ENCODE measurements around the gene CNN2. TPM values are rescaled to one million over a fixed set of nuclear protein-coding genes. Genes with fewer than 3 reads are reported as not detected.

CNN2 gene
- total and polyA plus RNA-seq, 2 of the 4 experiments (the other 2 are of a cell fraction): 272 to 395 TPM

DNA sequence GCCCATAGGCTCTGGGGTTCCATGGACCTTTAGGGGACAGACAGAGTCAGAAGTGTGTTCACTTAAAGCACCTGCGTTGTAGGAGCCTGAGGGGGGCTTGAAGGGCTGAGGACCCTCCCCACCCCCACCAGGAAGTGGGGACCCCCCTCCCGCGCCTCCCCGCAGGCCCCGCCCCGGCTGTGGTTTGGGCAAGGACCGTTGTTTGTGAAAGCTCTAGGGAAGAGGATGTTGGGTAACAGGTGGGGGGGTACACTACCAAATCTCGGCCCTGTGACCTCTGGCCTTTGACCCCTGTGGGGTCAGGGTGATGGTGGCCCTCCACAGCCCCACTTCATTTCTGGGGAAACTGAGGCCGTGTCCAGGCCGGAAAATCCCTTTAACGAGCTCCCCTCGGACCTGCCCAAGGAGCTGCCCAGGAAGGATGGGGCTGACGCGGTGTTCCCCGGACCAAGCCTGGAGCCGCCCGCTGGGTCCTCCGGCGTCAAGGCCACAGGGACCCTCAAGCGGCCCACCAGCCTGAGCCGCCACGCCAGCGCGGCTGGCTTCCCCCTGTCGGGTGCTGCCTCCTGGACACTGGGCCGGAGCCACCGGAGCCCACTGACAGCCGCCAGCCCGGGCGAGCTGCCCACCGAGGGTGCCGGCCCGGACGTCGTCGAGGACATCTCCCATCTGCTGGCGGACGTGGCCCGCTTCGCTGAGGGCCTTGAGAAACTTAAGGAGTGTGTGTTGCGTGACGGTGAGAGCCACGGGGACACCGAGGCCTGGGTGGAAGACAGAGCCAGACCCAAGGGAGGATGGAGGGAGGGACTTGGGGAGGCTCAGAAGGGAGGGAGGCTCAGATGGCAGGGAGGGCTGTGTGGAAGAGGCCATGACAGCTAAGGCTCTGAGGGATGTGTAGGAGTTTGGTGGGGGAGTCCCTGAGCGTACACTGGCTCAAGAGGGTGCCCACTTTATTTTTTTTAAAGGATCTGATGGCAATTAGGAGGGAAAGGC, 41.9 kb downstream of the CNN2 start:
- Histone ChIP-seq H2BK5ac (ENCODE audit: low read depth, low read length, poor library complexity, severe bottlenecking) (no peak overlapping the region), H3K27ac (ENCODE audit: insufficient read depth, low read length) (no peak overlapping the region), H4K91ac (ENCODE audit: insufficient read depth, low read depth, low read length) (no peak overlapping the region), H3K18ac (ENCODE audit: low read depth, low read length) (no peak overlapping the region), H3K4me3 (ENCODE audit: insufficient read depth, low read depth, low read length) (no peak overlapping the region), H3K4me1 (ENCODE audit: control insufficient read depth, insufficient read depth, low read length) (peaks cover 3% of the 10 kb centered on the region; the same call in 1 of the 2 replicates), H2AFZ (replicated peaks; ENCODE audit: low read length, poor library complexity) (no peak overlapping the region), H2BK20ac (ENCODE audit: low read depth, low read length) (no peak overlapping the region), H2BK15ac (ENCODE audit: low read depth, low read length) (no peak overlapping the region), H3K4ac (ENCODE audit: low read depth, low read length) (no peak overlapping the region), H3K9ac (ENCODE audit: low read depth, low read length) (no peak overlapping the region), H3K9me3 (ENCODE audit: control insufficient read depth, insufficient read depth, low read length) (no peaks in the 10 kb centered on the region), H3K27me3 (ENCODE audit: control insufficient read depth, insufficient read depth, low read length) (peaks cover 45% of the 10 kb centered on the region), H4K20me1 (ENCODE audit: insufficient read depth, low read length) (peaks cover 6% of the 10 kb centered on the region; the same call in 1 of the 2 replicates), H4K8ac (ENCODE audit: low read depth in 2 of 2, low read length in 2 of 2) (no peak overlapping the region), H3K56ac (ENCODE audit: extremely low read depth, insufficient read depth, low read length) (no peak overlapping the region), H3K79me1 (ENCODE audit: low read depth in 1 of 2, low read length in 2 of 2) (no peaks in the 10 kb centered on the region), H2AK5ac (ENCODE audit: low read depth, low read length) (no peak overlapping the region), H3K9me1 (ENCODE audit: insufficient read depth, low read length) (no peaks in the 10 kb centered on the region), H3K23ac (ENCODE audit: low read depth, low read length) (no peak overlapping the region), H3K4me2 (ENCODE audit: low read depth, low read length) (no peak overlapping the region), H2BK120ac (ENCODE audit: low read depth, low read length) (no peak overlapping the region), H4K5ac (ENCODE audit: low read depth, low read length) (no peak overlapping the region), H3K14ac (replicated peaks; ENCODE audit: low read depth, low read length) (no peak overlapping the region), H2AK9ac (replicated peaks; ENCODE audit: low read depth, low read length, poor library complexity) (no peak overlapping the region), H3K36me3 (ENCODE audit: control insufficient read depth, insufficient read depth, low read length) (no peaks in the 10 kb centered on the region)
- ChIA-PET POLR2A (ENCODE audit: unreplicated experiment) (no interaction called here), CTCF (no interaction called here)
- no peak for ATAC-seq (ENCODE audit: low read depth)
- in situ Hi-C loops (cut with MboI; ENCODE audit: low sequenced_read_pairs): no loop called here
- no peak for DNase-seq
- BruUV-seq (replicated peaks): no TSS peak
- WGBS, 2 experiments (ENCODE audit: extremely low coverage in 2 of 2, insufficient read length in 1 of 2): 79% methylated on average over 19 of the region's 45 CpGs; no CpG with 5 or more reads in 1 of the 2 experiments
- dilution Hi-C loops (cut with HindIII; ENCODE audit: low sequenced_read_pairs, unreplicated experiment): no loop called here
- intact Hi-C loops (cut with micrococcal nuclease): no loop called here
- no peak for TF ChIP-seq RAD21 (IDR thresholded peaks at IDR 0.05; ENCODE audit: low read length)
- TF ChIP-seq CHD1 (IDR thresholded peaks at IDR 0.05; ENCODE audit: low read depth, low read length): no peak
- no peak for TF ChIP-seq RFX5 (IDR thresholded peaks at IDR 0.05; ENCODE audit: low read depth, low read length)
- TF ChIP-seq NFE2L2 (IDR thresholded peaks at IDR 0.05; ENCODE audit: low read depth, low read length): no peak
- TF ChIP-seq FOS (IDR thresholded peaks at IDR 0.05; ENCODE audit: low read depth, low read length): no peak
- TF ChIP-seq, protein P1, sequence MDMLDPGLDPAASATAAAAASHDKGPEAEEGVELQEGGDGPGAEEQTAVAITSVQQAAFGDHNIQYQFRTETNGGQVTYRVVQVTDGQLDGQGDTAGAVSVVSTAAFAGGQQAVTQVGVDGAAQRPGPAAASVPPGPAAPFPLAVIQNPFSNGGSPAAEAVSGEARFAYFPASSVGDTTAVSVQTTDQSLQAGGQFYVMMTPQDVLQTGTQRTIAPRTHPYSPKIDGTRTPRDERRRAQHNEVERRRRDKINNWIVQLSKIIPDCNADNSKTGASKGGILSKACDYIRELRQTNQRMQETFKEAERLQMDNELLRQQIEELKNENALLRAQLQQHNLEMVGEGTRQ (IDR thresholded peaks at IDR 0.05; ENCODE audit: low read depth, low read length): no peak
- TF ChIP-seq, protein P2, sequence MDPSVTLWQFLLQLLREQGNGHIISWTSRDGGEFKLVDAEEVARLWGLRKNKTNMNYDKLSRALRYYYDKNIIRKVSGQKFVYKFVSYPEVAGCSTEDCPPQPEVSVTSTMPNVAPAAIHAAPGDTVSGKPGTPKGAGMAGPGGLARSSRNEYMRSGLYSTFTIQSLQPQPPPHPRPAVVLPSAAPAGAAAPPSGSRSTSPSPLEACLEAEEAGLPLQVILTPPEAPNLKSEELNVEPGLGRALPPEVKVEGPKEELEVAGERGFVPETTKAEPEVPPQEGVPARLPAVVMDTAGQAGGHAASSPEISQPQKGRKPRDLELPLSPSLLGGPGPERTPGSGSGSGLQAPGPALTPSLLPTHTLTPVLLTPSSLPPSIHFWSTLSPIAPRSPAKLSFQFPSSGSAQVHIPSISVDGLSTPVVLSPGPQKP (IDR thresholded peaks at IDR 0.05; ENCODE audit: borderline replicate concordance, low read depth, low read length): no peak
- TF ChIP-seq RCOR1 (IDR thresholded peaks at IDR 0.05; ENCODE audit: insufficient replicate concordance, low read length): no peak
- no peak for TF ChIP-seq CEBPB (IDR thresholded peaks at IDR 0.05; ENCODE audit: low read depth, low read length)
- no peak for TF ChIP-seq CTCF (conservative IDR thresholded peaks at IDR 0.05; ENCODE audit: low read depth, low read length)
- TF ChIP-seq BHLHE40 (IDR thresholded peaks at IDR 0.05; ENCODE audit: low read depth, low read length): no peak
- TF ChIP-seq POLR2A (IDR thresholded peaks at IDR 0.05; ENCODE audit: low read depth, low read length): no peak
- TF ChIP-seq SMC3 (IDR thresholded peaks at IDR 0.05; ENCODE audit: low read depth, low read length): no peak
- no peak for TF ChIP-seq MAFK (IDR thresholded peaks at IDR 0.05; ENCODE audit: low read depth, low read length)
- no peak for TF ChIP-seq MAZ (IDR thresholded peaks at IDR 0.05; ENCODE audit: borderline replicate concordance, low read depth, low read length)
